HG03135 (cell line): ENCODE measurements around the gene RRP36.

Experiments used
- ATAC-seq: cut with Tn5 transposase; IDR thresholded peaks from one replicate; pipeline ENCODE4 v1.9.1; 2021; ENCODE audit warnings: mild to moderate bottlenecking, moderate library complexity; ENCODE audit not compliant: unreplicated experiment

Gene RRP36

DNA sequence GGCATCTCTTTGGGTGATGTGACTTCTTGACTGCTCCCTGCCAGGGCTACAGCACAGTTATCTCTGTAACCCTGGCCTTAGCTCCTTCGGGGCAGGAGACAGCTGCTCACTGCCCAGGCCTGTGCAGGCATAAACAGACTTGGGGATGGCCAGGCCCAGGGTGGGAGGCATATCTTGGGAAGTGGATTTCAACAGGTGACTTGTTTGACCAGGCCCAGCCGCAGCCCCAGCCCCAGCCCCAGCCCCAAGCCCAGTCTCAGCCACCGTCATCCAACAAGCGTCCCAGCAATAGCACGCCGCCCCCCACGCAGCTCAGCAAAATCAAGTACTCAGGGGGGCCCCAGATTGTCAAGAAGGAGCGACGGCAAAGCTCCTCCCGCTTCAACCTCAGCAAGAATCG, 15.2 kb upstream of the RRP36 start:
- no peak for ATAC-seq

DNA sequence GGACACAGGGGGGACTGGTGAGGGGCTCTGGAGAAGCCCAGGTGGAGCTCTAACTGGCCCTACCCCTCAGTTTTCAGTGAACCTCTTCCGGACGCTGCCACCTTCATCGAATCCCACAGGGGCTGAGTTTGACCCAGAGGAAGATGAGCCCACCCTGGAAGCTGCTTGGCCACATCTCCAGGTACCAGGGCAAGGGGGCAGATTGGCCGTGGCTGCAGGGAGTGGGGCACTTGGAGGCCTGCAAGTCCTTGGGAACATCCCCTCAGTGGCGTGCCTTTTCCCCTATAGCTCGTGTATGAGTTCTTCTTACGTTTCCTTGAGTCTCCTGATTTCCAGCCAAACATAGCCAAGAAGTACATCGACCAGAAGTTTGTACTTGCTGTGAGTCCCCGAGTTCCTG, 14.3 kb upstream of the RRP36 start:
- no peak for ATAC-seq

DNA sequence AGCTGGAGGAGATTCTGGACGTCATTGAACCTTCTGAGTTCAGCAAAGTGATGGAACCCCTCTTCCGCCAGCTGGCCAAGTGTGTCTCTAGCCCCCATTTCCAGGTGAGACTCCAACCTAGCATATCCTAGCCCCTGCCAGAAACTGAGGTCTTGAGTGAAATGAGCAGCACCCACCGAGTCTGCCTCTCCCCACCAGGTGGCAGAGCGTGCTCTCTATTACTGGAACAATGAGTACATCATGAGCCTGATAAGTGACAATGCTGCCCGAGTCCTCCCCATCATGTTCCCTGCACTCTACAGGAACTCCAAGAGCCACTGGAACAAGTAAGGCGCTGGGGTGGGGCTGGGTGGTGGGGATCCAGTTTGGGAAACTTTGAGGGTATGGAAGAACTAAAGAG, 12.3 kb upstream of the RRP36 start:
- ATAC-seq, result no peak

DNA sequence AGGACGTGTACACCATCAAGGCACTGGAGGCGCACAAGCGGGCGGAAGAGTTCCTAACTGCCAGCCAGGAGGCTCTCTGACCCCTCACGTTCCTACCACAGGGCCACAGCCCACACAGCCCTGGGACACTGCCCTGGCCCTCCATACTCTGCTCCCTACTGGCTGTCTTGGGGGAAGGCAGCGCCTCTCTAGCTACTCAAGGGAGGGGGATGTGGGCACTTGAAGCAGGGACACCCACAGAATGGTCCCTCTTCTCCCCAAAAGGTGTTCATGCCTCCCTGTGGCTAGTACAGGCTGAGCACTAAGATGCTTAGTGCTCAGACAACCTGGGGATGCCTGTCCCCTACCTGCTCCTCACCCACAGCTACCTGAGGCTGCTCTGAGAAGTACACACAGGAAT, 10.2 kb upstream of the RRP36 start:
- no peak for ATAC-seq

DNA sequence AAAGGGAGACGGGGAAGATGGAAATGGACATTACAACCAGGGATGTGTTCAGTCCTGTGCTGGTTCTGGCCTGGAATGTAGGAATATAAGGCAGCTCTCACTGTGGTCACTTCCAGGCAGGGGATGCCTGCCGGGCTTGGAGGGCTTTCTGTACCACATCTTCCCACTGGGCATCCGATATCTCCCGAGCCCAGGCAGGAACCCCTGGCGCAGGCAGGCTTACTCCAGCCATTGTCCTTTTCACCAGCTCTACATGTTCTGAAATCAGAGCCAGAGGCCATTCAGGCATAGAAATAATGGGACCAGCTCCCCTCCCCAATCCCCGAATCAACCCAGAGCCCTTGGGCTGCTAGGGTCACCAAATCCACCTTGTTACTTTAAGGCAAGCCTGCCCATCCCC, 9.1 kb upstream of the RRP36 start:
- ATAC-seq, result no peak

DNA sequence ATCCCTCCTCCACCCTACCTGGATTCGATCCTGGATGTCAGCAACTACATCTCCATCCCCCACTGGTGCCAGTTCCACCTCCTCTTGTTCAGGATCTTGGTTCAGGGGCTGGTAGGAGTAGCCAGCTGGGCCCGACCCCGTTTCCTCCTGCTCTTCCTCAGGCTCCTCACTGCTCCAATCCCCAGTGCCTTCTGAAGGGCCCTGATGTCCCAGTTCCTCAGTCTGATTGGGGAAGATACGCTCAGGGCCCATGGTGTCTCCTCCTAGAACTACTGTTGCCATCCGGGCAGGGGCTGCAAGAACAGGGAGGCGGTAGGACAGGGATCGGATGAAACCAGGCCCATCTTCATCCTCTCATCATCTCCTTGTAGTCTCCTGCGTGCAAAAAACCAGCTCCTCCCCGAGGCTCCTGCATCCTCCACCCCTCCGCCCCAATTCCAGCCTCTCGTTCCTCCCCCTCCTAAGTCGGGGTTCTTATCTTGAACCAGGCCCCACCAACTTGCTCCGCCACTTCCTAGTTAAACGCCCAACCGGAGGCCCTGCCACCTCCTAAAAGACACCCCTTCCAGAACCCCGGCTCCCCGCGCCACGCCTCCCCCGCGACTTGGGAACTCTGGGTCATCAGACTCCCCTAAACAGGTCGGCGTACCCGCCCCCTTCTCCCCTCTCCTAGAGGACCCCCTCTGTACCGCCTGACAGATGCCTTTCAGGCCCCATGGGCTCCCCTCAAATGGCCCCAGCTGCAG, 8.2 kb upstream of the RRP36 start:
- no peak for ATAC-seq

DNA sequence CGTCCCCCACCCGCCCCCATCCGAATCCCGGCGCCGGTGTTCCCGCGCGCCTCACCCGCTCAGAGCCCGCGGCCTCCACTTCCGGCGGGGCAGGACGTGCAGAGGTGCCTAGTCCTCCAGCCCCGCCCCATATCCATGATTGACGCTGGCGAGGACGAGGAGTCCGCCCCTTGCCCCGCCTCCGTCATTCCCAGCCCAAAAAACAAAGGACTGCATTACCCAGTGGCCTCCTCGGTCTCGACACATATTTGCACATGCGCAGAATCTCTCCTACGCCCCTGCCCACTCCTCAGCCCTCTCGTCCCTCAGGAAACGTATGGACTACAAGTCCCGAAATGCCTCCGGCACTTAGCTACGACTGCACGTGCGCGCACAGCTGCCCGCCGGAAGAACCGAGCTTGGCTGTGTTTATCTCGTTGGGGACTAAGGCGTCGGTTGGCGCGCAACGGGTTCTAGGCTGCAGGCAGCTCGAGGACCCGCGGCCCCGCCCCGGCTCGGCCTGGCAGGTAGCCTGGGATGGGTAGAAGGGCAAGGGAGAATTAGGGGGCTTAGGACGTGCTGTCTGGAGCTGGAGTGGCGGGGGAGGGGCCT, 7.5 kb upstream of the RRP36 start, which contains the start of the genes KLHDC3 and MEA1:
Gene KLHDC3, plus strand, starts transcription at position 407 of the 591 bp plus-strand sequence. CDS start 2,944 bp downstream, outside the sequence.
Gene MEA1, minus strand, starts transcription at position 104 of the 591 bp plus-strand sequence. CDS start 133 bp downstream, outside the sequence.
- peak; percentile 87 for ATAC-seq

DNA sequence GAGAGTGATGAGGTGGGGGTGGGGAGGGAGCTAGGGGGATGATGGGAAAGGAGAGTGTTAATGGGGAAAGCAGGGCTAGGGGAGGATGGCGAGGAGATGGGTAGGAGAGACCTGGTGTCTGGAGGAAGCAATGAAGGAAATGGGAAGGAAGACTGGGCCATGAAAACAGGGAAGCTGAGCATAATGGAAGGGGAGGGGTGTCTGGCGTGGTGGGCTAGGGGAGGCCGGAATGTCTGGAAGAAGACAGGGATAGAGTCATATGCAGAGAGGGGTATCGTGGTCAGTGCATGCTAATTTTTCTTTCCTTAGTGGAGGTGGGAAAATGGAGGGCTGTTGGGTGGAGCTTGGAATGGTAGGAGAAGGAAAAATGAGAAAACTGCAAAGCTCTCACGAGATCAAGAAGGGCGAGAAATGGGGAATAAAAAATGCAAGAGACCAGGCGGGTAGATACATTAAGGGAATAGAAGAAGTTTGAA, 7.0 kb upstream of the RRP36 start:
- ATAC-seq, result no peak

DNA sequence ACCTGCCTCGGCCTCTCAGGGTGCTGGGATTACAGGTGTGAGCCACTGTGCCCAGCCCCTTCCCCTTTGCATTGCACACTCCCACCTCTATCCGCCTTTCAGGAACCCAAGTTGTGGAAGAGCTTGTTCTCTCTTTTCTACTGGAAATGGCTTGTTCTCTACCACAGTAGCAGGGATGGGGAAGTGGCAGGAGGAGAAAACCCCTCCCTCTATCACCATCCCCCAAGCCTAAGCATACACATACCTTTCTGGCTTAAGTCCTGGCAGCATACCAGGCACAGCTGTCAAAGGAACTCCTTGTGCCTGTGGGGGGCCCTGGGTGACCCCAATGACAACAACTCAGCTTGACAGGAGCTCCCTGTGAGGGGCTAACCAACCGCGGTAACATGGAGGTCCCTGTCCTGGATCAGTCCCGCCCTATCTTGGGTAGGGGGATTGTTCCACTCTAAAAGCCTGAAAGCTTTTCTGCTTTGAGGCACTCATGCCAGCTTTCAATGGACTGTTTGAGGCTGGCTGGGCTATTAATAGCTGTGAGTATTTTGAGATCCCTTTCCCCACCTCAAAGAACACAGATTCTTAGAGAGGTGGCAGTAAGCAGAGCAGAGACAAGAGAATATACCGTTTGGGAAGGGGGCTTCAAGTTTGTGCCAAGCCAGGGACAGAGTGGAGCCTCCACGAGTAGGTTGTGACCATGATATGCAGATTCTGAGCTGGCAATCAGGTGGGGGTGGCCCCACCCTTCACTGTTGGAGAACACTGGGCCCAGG, 5.1 kb upstream of the RRP36 start:
- no peak for ATAC-seq

DNA sequence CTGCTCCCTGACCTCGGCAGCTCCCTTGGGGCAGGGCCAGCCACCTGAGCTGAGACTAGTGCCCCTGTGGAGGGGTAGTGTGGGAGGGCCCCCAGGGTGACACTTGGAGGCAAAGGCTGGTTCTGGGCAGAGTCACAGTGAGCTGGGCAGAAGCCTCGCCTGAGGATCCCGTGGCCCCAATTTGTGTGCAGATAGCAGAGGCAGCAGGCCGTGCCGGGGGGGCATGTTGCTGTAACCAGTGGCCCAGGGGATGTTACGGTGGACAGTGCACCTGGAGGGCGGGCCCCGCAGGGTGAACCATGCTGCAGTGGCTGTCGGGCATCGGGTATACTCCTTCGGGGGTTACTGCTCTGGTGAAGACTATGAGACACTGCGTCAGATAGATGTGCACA, 4.5 kb upstream of the RRP36 start:
- no peak for ATAC-seq

DNA sequence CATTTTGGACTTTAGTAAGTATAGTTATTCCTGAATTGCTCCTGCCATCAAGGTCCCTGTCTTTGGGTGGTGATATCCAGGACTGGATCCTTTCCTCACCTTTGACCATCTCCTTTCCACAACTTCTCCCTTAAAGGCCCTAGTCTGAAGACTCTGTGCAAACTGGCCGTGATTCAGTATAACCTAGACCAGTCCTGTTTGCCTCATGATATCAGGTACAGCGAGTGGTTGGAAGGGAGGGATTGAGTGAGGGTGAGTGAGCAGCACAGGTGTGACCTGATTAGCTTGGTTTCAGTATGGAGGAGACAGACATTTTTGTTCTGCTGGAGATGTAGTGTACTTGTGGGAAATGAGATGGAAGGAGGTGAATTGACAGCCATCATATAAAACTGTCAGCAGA, 2.3 kb upstream of the RRP36 start:
- no peak for ATAC-seq

DNA sequence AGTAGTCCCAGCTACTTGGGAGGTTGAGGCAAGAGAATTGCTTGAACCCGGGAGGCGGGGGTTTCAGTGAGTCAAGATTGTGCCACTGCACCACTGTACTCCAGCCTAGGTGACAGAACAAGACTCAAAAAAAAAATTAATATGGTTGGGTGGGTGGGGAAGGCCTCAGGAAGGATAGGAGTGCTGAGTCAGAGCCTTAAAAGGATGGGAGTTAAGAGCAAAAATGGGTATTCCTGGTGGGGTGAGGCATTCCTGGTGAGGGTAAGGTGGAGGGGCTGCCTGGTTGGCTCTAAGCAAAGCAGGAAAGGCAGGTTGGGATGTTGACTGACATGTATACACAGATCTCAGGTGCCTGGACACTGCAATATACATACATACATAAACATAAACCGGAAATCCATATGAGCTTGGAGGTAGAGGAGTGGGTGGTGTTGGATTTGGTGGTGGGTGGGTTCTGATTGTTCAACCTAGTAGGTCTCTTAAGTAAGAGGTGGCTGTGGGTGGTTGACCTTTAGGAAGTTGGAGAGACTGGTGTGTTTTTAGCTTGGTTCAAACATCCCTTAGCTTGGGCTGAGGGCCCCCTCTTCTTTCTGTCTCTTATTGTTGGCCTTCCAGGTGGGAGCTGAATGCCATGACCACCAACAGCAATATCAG, 1.2 kb upstream of the RRP36 start:
- no peak for ATAC-seq

DNA sequence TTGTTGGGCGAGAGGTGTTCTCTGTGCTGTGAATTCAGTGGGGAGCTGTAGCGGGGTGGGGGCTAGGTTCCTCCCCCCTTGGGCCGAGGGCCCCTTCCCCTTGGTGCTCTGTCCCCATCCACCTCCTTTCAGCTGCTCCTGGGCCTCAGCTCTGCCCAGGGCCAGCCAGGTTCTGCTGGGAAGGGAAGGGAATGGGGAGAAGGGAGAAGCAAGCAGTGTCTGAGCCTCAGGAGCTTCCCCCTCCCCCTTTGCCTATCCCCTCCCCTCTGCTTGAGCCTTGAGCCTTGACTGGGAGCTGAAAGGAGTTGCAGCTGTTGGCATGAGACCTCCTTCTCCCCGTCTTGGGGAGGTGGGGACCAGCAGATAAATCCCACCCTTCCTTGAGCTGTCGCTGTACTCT, 576 bp upstream of the RRP36 start:
- no peak for ATAC-seq

DNA sequence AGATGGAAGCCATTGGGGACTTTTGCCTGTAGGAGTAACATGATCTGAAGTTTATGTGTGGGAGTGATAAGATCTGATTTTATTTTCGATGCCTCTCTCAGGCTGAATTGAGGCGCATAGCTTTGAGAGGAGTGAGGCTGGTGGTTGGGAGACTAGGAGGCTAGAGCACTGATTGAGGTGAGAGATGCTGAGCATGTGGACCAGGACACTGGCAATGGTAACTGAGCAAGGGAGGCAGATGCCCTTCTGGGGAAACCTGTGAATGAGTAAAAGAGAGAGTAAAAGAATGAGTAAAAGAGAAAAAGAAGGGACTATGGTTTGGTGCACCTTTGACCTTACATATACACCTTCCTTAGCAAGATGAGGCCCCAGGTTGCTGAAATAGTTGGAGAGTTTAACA, 3.0 kb downstream of the RRP36 start:
- no peak for ATAC-seq

DNA sequence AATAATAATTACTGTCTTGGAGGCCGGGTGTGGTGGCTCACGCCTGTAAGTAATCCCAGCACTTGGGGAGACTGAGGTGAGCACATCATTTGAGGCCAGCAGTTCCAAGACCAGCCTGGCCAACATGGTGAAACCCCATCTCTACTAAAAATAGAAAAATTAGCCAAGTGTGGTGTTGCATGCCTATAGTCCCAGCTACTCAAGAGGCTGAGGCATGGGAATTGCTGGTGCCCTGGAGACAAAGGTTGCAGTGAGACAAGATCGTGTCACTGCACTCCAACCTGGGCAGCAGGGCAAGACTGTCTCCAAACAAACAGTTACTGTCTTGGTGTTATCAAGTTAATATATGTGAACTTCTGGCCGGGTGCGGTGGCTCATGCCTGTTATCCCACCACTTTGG, 4.9 kb downstream of the RRP36 start:
- ATAC-seq, result no peak

DNA sequence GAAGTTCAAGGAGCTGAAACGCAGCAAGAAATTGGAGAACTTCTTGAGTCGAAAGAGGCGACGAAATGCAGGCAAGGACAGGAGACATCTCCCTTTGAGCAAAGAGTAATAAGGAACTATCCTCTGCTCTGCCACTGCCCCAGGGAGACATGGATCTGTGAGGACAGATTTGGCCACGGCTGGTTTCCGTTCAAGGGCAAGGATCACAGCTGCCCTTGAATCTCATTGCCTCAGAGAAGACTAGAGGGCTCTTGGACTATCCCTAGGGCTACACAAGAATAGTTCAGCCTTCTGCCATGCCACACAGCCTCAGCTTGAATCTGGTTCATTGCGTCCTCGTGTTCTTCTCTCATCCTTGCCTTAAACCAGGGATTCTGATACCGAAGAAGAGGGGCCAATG, 7.7 kb downstream of the RRP36 start:
- no peak for ATAC-seq

DNA sequence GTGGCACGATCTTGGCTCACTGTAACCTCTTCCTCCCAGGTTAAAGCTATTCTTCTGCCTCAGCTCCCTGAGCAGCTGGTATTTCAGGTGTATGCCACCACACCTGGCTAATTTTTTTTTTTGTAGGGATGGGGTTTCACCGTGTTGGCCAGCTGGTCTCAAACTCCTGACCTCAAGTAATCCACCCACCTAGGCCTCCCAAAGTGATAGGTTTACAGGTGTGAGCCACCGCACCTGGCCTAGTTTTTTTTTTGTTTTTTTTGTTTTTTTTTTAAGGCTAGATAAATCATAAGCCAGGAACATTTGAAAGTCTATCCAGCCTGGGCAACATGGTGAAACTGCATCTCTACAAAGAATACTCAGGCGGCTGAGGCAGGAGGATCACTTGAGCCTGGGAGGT, 10.9 kb downstream of the RRP36 start:
- ATAC-seq, result no peak

DNA sequence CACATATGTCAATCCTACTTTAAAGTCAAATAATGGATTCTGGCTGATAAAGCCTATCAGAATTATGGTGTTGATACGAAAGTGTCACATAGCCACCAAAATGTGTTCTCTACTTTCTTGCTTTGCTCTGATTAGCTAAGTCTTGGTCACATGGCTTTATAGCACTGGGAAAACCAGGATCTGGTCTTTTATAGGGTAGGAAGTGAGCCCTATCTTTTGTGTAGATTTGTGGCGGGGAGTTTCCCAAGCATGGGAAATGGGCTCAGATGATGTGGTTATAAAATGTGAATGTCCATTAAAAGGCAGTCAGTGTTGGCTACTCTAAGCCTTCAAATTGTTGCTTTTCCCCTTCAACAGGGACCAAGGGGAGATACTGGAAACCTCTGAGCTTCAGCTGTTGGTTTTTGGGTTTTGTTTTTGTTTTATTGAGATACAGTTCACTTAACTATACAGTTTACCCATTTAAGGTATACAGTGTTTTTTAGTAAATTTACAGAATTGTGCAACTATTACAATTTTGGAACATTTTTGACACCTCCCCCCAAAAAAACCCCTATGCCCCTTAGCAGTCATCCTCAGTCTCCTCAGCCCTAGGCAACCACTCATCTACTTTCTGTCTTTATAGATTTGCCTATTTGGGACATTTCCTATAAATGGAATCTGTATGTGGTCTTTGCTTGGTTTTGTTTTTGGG, 12.2 kb downstream of the RRP36 start:
- ATAC-seq, result no peak

DNA sequence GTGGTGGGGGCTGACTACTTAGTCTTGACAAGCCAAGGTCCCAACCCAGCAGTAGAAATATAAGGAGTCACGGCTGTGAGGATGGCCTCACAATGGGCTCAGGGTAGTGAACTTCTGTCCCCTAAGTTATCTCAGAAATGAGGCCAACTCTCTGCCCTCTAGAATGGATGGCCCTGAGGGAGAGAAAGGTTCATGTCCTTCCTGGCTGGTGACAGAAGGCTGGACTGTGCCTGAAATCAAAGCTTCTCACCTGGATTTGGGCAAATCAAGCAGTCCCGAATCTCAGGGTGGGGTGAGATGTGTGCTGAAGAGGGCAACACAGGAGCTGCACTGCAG, 12.7 kb downstream of the RRP36 start:
- ATAC-seq, result no peak

DNA sequence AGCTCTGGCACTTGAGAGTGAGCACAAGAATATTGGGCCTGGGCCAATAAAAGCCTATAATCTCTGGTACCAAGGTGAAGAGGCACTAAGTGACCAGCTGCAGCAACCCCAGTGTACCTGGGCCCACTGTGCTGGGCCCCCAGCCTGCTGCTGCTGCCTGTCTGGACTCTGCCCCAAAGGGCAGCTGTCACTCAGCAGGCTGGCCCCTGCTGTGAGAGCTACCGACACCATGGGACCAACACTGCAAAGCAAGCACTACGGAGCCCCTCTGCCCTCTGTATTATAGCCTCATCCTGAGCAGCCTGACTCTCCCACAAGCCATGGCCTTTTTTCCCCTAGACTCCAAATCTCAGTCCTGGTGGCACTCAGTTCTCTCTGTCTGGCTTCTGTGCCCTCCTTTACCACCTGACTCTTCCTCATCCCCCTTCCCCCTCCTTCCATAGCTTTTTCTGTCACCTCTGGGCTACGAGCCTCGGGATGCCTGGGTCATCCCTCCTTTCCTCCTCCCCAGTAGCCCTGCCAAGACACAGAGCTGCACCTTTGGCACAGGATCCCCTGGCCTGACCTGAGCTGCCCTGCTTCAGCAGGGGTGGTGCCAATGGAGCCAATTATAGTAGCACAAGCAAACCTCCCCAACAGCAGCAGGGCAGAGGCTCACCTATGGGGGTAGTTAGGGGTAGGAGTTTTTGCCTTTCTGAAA, 14.2 kb downstream of the RRP36 start:
- no peak for ATAC-seq
